ENCODE data around the gene STUB1.

The STUB1 gene

DNA sequence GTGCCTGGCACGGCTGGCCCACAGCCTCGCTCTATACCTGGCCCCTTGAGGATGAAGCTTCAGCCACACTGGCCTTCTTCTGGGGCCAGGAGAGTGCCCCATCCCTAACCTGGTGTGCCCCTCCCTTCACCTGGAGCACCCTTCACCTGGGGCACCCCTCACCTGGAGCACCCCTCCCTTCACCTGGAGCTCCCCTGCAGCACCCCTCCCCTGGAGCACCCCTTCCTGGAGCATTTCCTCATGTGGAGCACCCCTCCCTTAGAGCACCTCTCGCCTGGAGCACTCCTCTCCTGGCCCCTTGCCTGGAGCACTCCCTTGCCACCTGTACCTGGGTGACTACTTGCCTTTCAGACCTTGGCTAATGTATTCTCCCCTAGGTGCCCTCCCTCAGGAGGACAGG lies 27.8 kb downstream of the STUB1 start:
- no peak for DNase-seq (ENCODE audit: low read depth)
- TF ChIP-seq, protein P1, sequence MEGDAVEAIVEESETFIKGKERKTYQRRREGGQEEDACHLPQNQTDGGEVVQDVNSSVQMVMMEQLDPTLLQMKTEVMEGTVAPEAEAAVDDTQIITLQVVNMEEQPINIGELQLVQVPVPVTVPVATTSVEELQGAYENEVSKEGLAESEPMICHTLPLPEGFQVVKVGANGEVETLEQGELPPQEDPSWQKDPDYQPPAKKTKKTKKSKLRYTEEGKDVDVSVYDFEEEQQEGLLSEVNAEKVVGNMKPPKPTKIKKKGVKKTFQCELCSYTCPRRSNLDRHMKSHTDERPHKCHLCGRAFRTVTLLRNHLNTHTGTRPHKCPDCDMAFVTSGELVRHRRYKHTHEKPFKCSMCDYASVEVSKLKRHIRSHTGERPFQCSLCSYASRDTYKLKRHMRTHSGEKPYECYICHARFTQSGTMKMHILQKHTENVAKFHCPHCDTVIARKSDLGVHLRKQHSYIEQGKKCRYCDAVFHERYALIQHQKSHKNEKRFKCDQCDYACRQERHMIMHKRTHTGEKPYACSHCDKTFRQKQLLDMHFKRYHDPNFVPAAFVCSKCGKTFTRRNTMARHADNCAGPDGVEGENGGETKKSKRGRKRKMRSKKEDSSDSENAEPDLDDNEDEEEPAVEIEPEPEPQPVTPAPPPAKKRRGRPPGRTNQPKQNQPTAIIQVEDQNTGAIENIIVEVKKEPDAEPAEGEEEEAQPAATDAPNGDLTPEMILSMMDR (conservative IDR thresholded peaks at IDR 0.05; ENCODE audit: low read depth, low read length) = no peak
- no peak overlapping the region for H3K4me3 ChIP-seq (ENCODE audit: low read depth, low read length)

DNA sequence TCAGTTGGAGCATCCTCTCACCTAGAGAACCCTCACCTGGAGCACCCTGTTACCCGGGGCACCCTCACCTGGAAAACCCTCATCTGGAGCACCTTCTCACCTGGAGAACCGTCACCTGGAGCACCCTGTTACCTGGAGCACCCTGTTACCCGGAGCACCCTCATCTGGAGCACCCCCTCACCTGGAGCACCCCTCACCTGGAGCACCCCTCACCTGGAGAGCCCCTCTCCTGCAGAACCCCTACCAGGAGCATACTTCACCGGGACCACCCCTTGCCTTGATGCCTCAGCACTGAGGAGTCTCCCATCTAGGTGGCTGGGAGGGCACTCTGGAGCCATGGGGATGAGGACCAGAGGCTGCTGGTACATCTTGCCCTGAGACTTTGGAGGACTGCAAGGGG lies 28.7 kb downstream of the STUB1 start:
- no peak for DNase-seq (ENCODE audit: low read depth)
- no peak overlapping the region for H3K4me3 ChIP-seq (ENCODE audit: low read depth, low read length)
- TF ChIP-seq, protein P1 (conservative IDR thresholded peaks at IDR 0.05; ENCODE audit: low read depth, low read length) = no peak

DNA sequence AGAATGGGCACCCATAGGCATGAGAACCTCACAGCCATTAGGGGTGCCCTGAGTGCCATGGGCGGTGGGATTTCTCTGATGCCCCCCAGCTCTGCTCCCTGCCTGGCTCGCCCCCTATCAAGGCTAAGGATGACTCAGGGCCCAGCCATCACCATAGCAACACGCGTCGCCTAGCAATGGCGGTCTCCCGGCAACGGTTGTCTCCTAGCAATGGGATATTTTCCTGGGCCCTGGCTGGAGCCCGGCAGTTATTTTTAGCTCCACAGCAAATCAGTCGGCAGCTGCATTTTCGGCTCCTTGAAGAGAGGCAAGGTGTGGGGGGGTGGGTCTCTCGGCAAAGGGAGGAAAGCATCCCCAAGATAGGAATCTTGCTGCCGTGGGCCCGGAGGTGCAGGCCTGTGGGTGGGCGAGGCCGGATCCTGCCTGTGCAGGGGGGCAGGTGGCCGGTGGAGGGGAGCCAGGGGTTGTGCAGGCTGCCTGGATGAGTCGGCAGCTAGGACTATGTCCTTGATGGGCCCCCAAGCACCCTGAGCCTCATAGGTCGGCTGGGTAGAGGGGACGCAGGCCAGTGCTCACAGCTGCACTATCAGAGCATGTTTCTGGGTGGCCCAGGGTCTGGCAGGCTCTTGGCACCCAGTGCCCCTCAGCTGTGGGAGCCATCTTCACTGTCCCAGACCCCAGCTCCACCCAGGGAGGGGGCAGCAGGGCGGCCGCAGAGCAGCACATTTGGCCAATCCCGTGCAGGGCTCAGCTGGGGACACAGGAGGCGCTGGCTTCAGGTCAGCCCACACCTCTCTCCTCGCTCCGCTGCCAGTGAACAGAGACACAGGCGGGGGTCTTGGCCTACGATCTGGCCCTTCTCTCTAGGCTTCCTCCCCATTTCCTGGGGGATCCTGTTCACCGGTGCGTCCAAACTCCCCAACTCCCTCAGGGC lies 29.6 kb downstream of the STUB1 start:
- TF ChIP-seq, protein P1 (conservative IDR thresholded peaks at IDR 0.05; ENCODE audit: low read depth, low read length) = no peak
- DNase-seq (ENCODE audit: low read depth) = peak; percentile 90
- no peak overlapping the region for H3K4me3 ChIP-seq (ENCODE audit: low read depth, low read length)

DNA sequence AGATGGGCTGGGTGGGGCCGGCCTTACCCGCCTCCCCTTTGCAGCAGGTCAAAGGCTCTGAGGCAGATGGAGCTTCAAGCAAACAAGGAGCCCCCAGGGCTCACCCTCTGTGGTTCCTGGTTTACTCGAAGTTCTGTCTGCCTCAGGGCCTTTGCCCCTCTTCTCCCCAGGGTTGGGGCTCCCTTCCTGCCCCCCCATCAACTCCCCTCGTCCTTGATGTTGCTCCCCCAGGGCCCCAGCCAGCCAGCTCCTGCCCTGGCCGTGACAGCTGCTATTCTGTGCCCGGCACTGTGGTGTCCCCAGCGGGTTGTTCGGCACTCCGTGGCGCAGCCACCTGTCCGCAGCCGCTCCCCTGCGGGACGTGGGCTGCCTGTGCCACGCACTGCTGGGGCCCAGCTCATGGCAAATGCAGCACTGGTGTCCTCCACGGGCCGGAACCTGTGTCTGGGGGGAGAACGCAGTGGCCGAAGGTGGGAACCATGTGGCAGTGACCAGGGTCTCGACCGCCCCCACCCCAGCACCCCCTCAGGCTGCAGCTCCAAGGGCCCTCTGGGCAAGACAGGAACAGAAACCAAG lies 30.4 kb downstream of the STUB1 start:
- no peak for DNase-seq (ENCODE audit: low read depth)
- TF ChIP-seq, protein P1 (conservative IDR thresholded peaks at IDR 0.05; ENCODE audit: low read depth, low read length) = no peak

DNA sequence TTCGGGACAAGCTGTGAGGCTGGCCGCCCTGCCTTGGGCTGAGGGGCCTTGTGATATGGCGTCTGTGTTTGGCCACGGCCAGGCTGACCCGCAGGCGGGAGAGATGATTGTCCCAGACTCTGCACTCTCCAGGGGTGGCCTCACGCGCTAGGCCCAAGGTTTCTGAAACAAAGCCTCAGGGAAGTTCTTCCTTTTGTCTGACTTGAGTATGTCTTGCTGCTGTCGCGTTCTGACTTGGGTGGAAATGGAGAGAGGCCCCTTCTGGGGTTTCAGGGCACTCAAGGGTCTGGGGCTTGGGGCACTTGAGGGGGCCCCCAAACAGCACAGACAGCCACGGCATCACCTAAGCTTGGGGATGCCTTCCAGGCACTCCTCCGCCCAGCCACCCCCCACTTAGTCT lies 30.9 kb downstream of the STUB1 start:
- H3K4me3 ChIP-seq (ENCODE audit: low read depth, low read length) = no peak overlapping the region
- DNase-seq (ENCODE audit: low read depth) = no peak
- TF ChIP-seq, protein P1 (conservative IDR thresholded peaks at IDR 0.05; ENCODE audit: low read depth, low read length) = no peak

More for the DNA sequence above, 30.4 kb downstream of the STUB1 start:
- no peak overlapping the region for H3K4me3 ChIP-seq (ENCODE audit: low read depth, low read length)

DNA sequence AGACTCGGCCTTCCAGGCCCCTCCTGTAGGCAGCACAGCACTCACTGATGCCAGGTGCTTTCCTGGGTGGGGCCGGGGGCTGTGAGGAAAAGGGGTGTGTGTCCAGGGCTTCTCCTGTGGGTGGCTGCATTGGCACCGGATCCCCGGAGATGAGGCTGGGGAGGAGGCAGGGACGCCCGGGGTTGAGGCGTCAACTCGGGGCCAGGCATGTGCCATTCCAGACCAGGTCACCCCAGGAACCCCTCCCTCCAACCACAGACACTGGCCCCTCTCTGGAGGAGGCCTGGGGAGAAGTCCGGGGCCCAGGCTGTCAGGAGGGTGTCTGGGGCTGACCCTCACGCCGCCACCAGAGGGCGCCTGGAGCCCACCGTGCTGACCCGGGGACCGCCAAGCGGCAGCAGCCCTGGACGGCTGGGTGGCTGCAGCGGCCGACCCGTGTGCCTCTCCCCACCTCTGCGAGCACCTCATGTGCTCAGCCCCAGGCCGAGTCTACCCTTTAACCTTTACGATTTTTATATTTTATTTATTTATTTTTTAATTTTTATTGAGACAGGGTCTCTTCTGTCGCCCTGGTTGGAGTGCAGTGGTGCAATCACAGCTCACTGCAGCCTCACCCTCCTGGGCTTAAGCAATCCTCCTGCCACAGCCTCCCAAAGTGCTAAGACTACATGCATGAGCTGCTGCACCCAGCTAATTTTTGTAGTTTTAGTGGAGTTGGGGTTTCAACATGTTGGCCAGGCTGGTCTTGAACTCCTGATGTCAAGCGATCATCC lies 31.5 kb downstream of the STUB1 start:
- peak; percentile 69 for DNase-seq (ENCODE audit: low read depth)
- no peak overlapping the region for H3K4me3 ChIP-seq (ENCODE audit: low read depth, low read length)
- TF ChIP-seq, protein P1 (conservative IDR thresholded peaks at IDR 0.05; ENCODE audit: low read depth, low read length) = peak; percentile 78
